Smooth muscle cell (in vitro differentiated cells): Measurements from ENCODE around the gene ASIC3. TPM values are rescaled to one million over a fixed set of nuclear protein-coding genes. Genes with fewer than 3 reads are reported as not detected.

Source experiments
- DNase-seq: peaks from one replicate; lab custom pipeline; 2025; ENCODE audit not compliant: unreplicated experiment; lab: John Stamatoyannopoulos, UW
- H2AFZ ChIP-seq: fragments of 200-600 bp; sonication (generic); 2 replicates; pipeline ENCODE4 v1.6.0; 2016; ENCODE audit warnings: antibody characterized with exemption, low read depth, mild to moderate bottlenecking
- H3F3A ChIP-seq: fragments of 200-600 bp; sonication (generic); 2 replicates; pipeline ENCODE4 v1.6.0; 2017; ENCODE audit warnings: antibody characterized with exemption, low read depth
- H3K27ac ChIP-seq: fragments of 200-600 bp; sonication (generic); 2 replicates; pipeline ENCODE4 v1.5.1; 2016; ENCODE audit warnings: low read depth, mild to moderate bottlenecking
- H3K27me3 ChIP-seq: fragments of 200-600 bp; sonication (generic); 2 replicates; pipeline ENCODE4 v1.6.1; 2016; ENCODE audit warnings: low read depth, mild to moderate bottlenecking
- H3K36me3 ChIP-seq: fragments of 200-600 bp; sonication (generic); 2 replicates; pipeline ENCODE4 v1.5.1; 2016; ENCODE audit warnings: low read depth
- H3K4me1 ChIP-seq: fragments of 200-600 bp; sonication (generic); 2 replicates; pipeline ENCODE4 v1.5.1; 2016; ENCODE audit warnings: low read depth
- H3K4me2 ChIP-seq: fragments of 200-600 bp; sonication (generic); 2 replicates; pipeline ENCODE4 v1.6.0; 2016; ENCODE audit warnings: mild to moderate bottlenecking
- H3K4me3 ChIP-seq: fragments of 200-600 bp; sonication (generic); 2 replicates; pipeline ENCODE4 v1.5.1; 2016; ENCODE audit warnings: mild to moderate bottlenecking
- H3K79me2 ChIP-seq: fragments of 200-600 bp; sonication (generic); 2 replicates; pipeline ENCODE4 v1.6.0; 2016; ENCODE audit warnings: low read depth, mild to moderate bottlenecking
- H3K9ac ChIP-seq: fragments of 200-600 bp; sonication (generic); 2 replicates; pipeline ENCODE4 v1.6.0; 2016; ENCODE audit warnings: low read depth
- H3K9me3 ChIP-seq: fragments of 200-600 bp; sonication (generic); replicated peaks from 2 replicates; pipeline ENCODE4 v1.5.1; 2016; ENCODE audit warnings: low read depth
- H4K20me1 ChIP-seq: fragments of 200-600 bp; sonication (generic); 2 replicates; pipeline ENCODE4 v1.6.0; 2016; ENCODE audit warnings: low read depth
- CTCF ChIP-seq: fragments of 200-600 bp; sonication (generic); IDR thresholded peaks from 2 replicates; pipeline ENCODE4 v1.5.1; 2017; ENCODE audit warnings: borderline replicate concordance, mild to moderate bottlenecking, antibody characterized with exemption; ENCODE audit not compliant: insufficient read depth, poor library complexity, severe bottlenecking
- WGBS: methylation state at CpG from one replicate; pipeline ENCODE4 v1.1.7; 2016; ENCODE audit warnings: low lambda C conversion rate; 5-methylcytosine and 5-hydroxymethylcytosine counted together
- polyA plus RNA-seq: library from polyadenylated mRNA; unstranded; fragments of >200 nt; fragmentation: Nextera tagmentation; extraction: Ambion mirVana; gene quantifications from 2 replicates; pipeline ENCODE4 v1.2.1, GENCODE V29; 2016
- total RNA-seq: library from RNA; depleted of rRNA; stranded (reverse); fragments of >200 nt; gene quantifications from 2 replicates; pipeline ENCODE4 v1.2.3, GENCODE V29; 2014

Gene ASIC3
- total and polyA plus RNA-seq, 2 experiments from 2014 or later, result 2.0 to 2.3 TPM

GRCh38 chr7:151043959-151044358, 4.4 kb upstream of the ASIC3 start:
- 95% methylated on average over 20 of the region's 20 CpGs for WGBS
- Histone ChIP-seq H3K9me3 (no peaks in the 10 kb centered on the region), H3K4me3 (no peak overlapping the region), H3K4me1 (peaks cover 4% of the 10 kb centered on the region), H3K79me2 (no peaks in the 10 kb centered on the region), H3K4me2 (no peak overlapping the region), H3K9ac (no peak overlapping the region), H3K36me3 (no peaks in the 10 kb centered on the region), H3K27me3 (no peaks in the 10 kb centered on the region), H3K27ac (no peak overlapping the region), H3F3A (peaks cover 9% of the 10 kb centered on the region), H2AFZ (no peak overlapping the region), H4K20me1 (no peaks in the 10 kb centered on the region)
- DNase-seq, result no peak
- TF ChIP-seq CTCF, result no peak

- Histone ChIP-seq H3K4me1 (peaks cover 1% of the 10 kb centered on the region), H3K4me3 (no peak overlapping the region), H3K9ac (no peak overlapping the region), H3K36me3 (no peaks in the 10 kb centered on the region), H3K79me2 (no peaks in the 10 kb centered on the region), H2AFZ (no peak overlapping the region), H3F3A (peaks cover 2% of the 10 kb centered on the region), H4K20me1 (no peaks in the 10 kb centered on the region), H3K9me3 (no peaks in the 10 kb centered on the region), H3K4me2 (no peak overlapping the region), H3K27me3 (no peaks in the 10 kb centered on the region), H3K27ac (no peak overlapping the region)
- DNase-seq, result no peak
- no peak for TF ChIP-seq CTCF
- 93% methylated on average over 11 of the region's 11 CpGs for WGBS
These were observed 3.1 kb upstream of the ASIC3 start for GRCh38 chr7:151045262-151045661.

GRCh38 chr7:151045967-151046366, 2.4 kb upstream of the ASIC3 start:
- H3K79me2 ChIP-seq, result no peaks in the 10 kb centered on the region
- H3K27me3 ChIP-seq, result no peaks in the 10 kb centered on the region
- H2AFZ ChIP-seq, result no peak overlapping the region
- 95% methylated on average over 9 of the region's 9 CpGs for WGBS
- no peaks in the 10 kb centered on the region for H3K9me3 ChIP-seq
- no peak overlapping the region for H3K4me2 ChIP-seq
- no peaks in the 10 kb centered on the region for H3K4me1 ChIP-seq
- no peak overlapping the region for H3K9ac ChIP-seq
- H3K4me3 ChIP-seq, result no peak overlapping the region
- TF ChIP-seq CTCF, result no peak
- no peak overlapping the region for H3K27ac ChIP-seq
- H3F3A ChIP-seq, result no peaks in the 10 kb centered on the region
- no peak for DNase-seq
- no peaks in the 10 kb centered on the region for H4K20me1 ChIP-seq
- H3K36me3 ChIP-seq, result no peaks in the 10 kb centered on the region

GRCh38 chr7:151046603-151047573, 1.4 kb upstream of the ASIC3 start:
- Histone ChIP-seq H3K79me2 (no peaks in the 10 kb centered on the region), H2AFZ (no peak overlapping the region), H3K27me3 (no peaks in the 10 kb centered on the region), H3K27ac (no peak overlapping the region), H3K4me1 (no peaks in the 10 kb centered on the region), H3K36me3 (no peaks in the 10 kb centered on the region), H3K9ac (no peak overlapping the region), H3F3A (no peaks in the 10 kb centered on the region), H4K20me1 (peaks cover 4% of the 10 kb centered on the region), H3K9me3 (no peaks in the 10 kb centered on the region), H3K4me2 (peak overlapping the region; percentile 31), H3K4me3 (no peak overlapping the region)
- TF ChIP-seq CTCF, result no peak
- DNase-seq, result peak; percentile 14
- WGBS, result 83% methylated on average over 14 of the region's 14 CpGs
